NCI-H82 treated with DMSO at 0.1 percent for 48 hours (cell line): Measurements from ENCODE around the gene ZNF609.
"Not testable (repeated sequence)": the region's sequence is repeated elsewhere in the genome, so short reads cannot be mapped to it uniquely, and the experiment has no call there.

Source experiments
- DNase-seq: peaks from one replicate; lab custom pipeline; 2025; ENCODE audit not compliant: unreplicated experiment; lab: John Stamatoyannopoulos, UW

Gene ZNF609

GRCh38 chr15:64639744-64640143, 179.4 kb downstream of the ZNF609 start:
- not testable (repeated sequence) for DNase-seq

- no peak for DNase-seq
Measured at GRCh38 chr15:64640146-64640871, 179.9 kb downstream of the ZNF609 start.

- DNase-seq = no peak
Measured at GRCh38 chr15:64642875-64643274, 182.5 kb downstream of the ZNF609 start.

GRCh38 chr15:64643685-64644084, 183.3 kb downstream of the ZNF609 start:
- DNase-seq = no peak

GRCh38 chr15:64644811-64645210, 184.4 kb downstream of the ZNF609 start:
- not testable (repeated sequence) for DNase-seq

- DNase-seq = no peak
Measured at GRCh38 chr15:64645995-64646394, 185.6 kb downstream of the ZNF609 start.

GRCh38 chr15:64647367-64647766, 187.0 kb downstream of the ZNF609 start:
- DNase-seq = no peak

- no peak for DNase-seq
Measured at GRCh38 chr15:64650552-64650951, 190.2 kb downstream of the ZNF609 start.

- no peak for DNase-seq
Measured at GRCh38 chr15:64651601-64652191, 191.3 kb downstream of the ZNF609 start.

- no peak for DNase-seq
Measured at GRCh38 chr15:64653757-64654156, 193.4 kb downstream of the ZNF609 start.

- no peak for DNase-seq
Measured at GRCh38 chr15:64656508-64656907, 196.1 kb downstream of the ZNF609 start.

GRCh38 chr15:64665179-64665578, 204.8 kb downstream of the ZNF609 start:
- no peak for DNase-seq

GRCh38 chr15:64667736-64668161, 207.4 kb downstream of the ZNF609 start:
- no peak for DNase-seq

GRCh38 chr15:64673866-64674265, 213.5 kb downstream of the ZNF609 start:
- DNase-seq = no peak

GRCh38 chr15:64678126-64678819, 217.9 kb downstream of the ZNF609 start:
- no peak for DNase-seq

GRCh38 chr15:64680097-64680496, 219.7 kb downstream of the ZNF609 start:
- DNase-seq = no peak

- DNase-seq = peak; percentile 68
Measured at GRCh38 chr15:64681424-64682024, 221.1 kb downstream of the ZNF609 start.

- no peak for DNase-seq
Measured at GRCh38 chr15:64682255-64682654, 221.9 kb downstream of the ZNF609 start.

- no peak for DNase-seq
Measured at GRCh38 chr15:64683378-64683777, 223.0 kb downstream of the ZNF609 start.

- DNase-seq = no peak
Measured at GRCh38 chr15:64685230-64685888, 225.0 kb downstream of the ZNF609 start.

- DNase-seq = peak; percentile 56
Measured at GRCh38 chr15:64686130-64686735, 225.9 kb downstream of the ZNF609 start.
